ENCODE data around the gene TAF10. TPM values are rescaled to one million over a fixed set of nuclear protein-coding genes. Genes with fewer than 3 reads are reported as not detected.

TAF10 gene
- total and polyA plus RNA-seq, 4 donors = 10.5 to 58.1 (median 31.5) TPM

GRCh38 chr11:6634534-6634933 lies 22.5 kb upstream of the TAF10 start:
- TF ChIP-seq REST (IDR thresholded peaks at IDR 0.05) = peak; percentile 89
- no peak for TF ChIP-seq SP1 (IDR thresholded peaks at IDR 0.05)
- 28% methylated on average over 1 of the region's 1 CpG for WGBS
- Histone ChIP-seq H3K27ac (ENCODE audit: low read depth in 1 of 2, low read length in 2 of 2) (peak overlapping the region; percentile 59 to 69), H3K4me3 (ENCODE audit: low read depth in 1 of 3, low read length in 3 of 3) (no peak overlapping the region), H3K4me1 (ENCODE audit: control insufficient read depth in 4 of 4, insufficient read depth in 4 of 4, low read length in 3 of 4) (peaks cover 5 to 42% (median 30%) of the 10 kb centered on the region in 4 donors), H3K9ac (ENCODE audit: low read depth in 1 of 2, low read length in 2 of 2) (no peak overlapping the region), H3K9me3 (ENCODE audit: control insufficient read depth in 4 of 4, low read length in 3 of 4) (no peaks in the 10 kb centered on the region), H3K36me3 (ENCODE audit: control insufficient read depth in 4 of 4, insufficient read depth in 3 of 4, low read depth in 1 of 4, low read length in 3 of 4) (no peaks in the 10 kb centered on the region), H3K27me3 (ENCODE audit: control insufficient read depth in 4 of 4, insufficient read depth in 4 of 4, low read length in 3 of 4) (no peaks in the 10 kb centered on the region)
- no peak for DNase-seq (ENCODE audit: low spot score)

- no peaks in the 10 kb centered on the region for H3K27me3 ChIP-seq (ENCODE audit: control insufficient read depth in 4 of 4, insufficient read depth in 4 of 4, low read length in 3 of 4)
- H3K4me3 ChIP-seq (ENCODE audit: low read depth in 1 of 3, low read length in 3 of 3) = no peak overlapping the region
- 90% methylated on average over 16 of the region's 16 CpGs for WGBS
- DNase-seq (ENCODE audit: low spot score) = no peak
- H3K4me1 ChIP-seq (ENCODE audit: control insufficient read depth in 4 of 4, insufficient read depth in 4 of 4, low read length in 3 of 4) = peaks cover 5 to 42% (median 30%) of the 10 kb centered on the region in 4 donors
- no peaks in the 10 kb centered on the region for H3K36me3 ChIP-seq (ENCODE audit: control insufficient read depth in 4 of 4, insufficient read depth in 3 of 4, low read depth in 1 of 4, low read length in 3 of 4)
- TF ChIP-seq MAX (IDR thresholded peaks at IDR 0.05) (no peak), HNF4A (conservative IDR thresholded peaks at IDR 0.05) (no peak), NR2F2 (IDR thresholded peaks at IDR 0.05) (no peak), ATF3 (IDR thresholded peaks at IDR 0.05) (no peak), TAF1 (conservative IDR thresholded peaks at IDR 0.05) (no peak), FOXA2 (IDR thresholded peaks at IDR 0.05) (no peak), RAD21 (IDR thresholded peaks at IDR 0.05) (no peak), FOXA1 (IDR thresholded peaks at IDR 0.05) (no peak), CTCF (IDR thresholded peaks at IDR 0.05; ENCODE audit: low read depth, low read length, missing input control) (no peak), RXRA (IDR thresholded peaks at IDR 0.05) (no peak), GABPA (IDR thresholded peaks at IDR 0.05 in 1 of 2, conservative IDR thresholded peaks at IDR 0.05 in 1 of 2) (no peak)
- no peaks in the 10 kb centered on the region for H3K9me3 ChIP-seq (ENCODE audit: control insufficient read depth in 4 of 4, low read length in 3 of 4)
- H3K9ac ChIP-seq (ENCODE audit: low read depth in 1 of 2, low read length in 2 of 2) = no peak overlapping the region
- peak overlapping the region in 1 of 2 donors; percentile 6 for H3K27ac ChIP-seq (ENCODE audit: low read depth in 1 of 2, low read length in 2 of 2)
Measured at GRCh38 chr11:6633422-6634408, 21.7 kb upstream of the TAF10 start.
